Endothelial cell of umbilical vein (primary cell): Measurements from ENCODE around the gene LBX2. TPM values are rescaled to one million over a fixed set of nuclear protein-coding genes. Genes with fewer than 3 reads are reported as not detected.

Experiments used
- BruUV-seq: library from RNA; stranded (reverse); fragments of 400-500 nt; replicated peaks from 2 replicates; lab custom pipeline; 2021; lab: Mats Ljungman, UMichigan
- CTCF ChIA-PET: fragments of 300-600, 350-600 bp; sonication (Branson Sonifier 250); formaldehyde crosslinking; loops from one replicate; lab custom pipeline; 2021; ENCODE audit warnings: antibody characterized with exemption, inconsistent platforms; lab: Charles Lee
- POLR2A ChIA-PET: fragments of 300-600, 350-600 bp; sonication (Branson Sonifier 250); formaldehyde crosslinking; loops from one replicate; lab custom pipeline; 2021; ENCODE audit warnings: antibody characterized with exemption, inconsistent platforms; lab: Charles Lee
- DNase-seq: peaks from one replicate; pipeline ENCODE4 v3.0.0-alpha.2; 2011; ENCODE audit warnings: low read depth, low spot score
- FAIRE-seq: peaks from 2 replicates; lab custom pipeline; 2011; peaks lifted over from hg19 to GRCh38; lab: Jason Lieb, UNC
- H2AFZ ChIP-seq: 2 replicates; pipeline ENCODE4 v1.6.0; 2012; ENCODE audit warnings: low read depth, low read length, control low read depth, inconsistent platforms
- H3K27ac ChIP-seq: 2 replicates; pipeline ENCODE4 v1.5.1; 2011; ENCODE audit warnings: low read depth, mild to moderate bottlenecking, control low read depth, low read length, moderate library complexity; ENCODE audit not compliant: insufficient read depth
- H3K27me3 ChIP-seq, 2 experiments: 2 replicates each; pipeline versions ENCODE4 v1.6.0 to v1.6.1; 2011; ENCODE audit warnings: low read length in 2 of 2, mixed read lengths in 1 of 2; ENCODE audit not compliant: control insufficient read depth in 2 of 2, insufficient read depth in 2 of 2
- H3K36me3 ChIP-seq, 2 experiments: 2 replicates in 1 of 2; 3 replicates in 1 of 2; pipeline ENCODE4 v1.5.1; 2011; ENCODE audit warnings: low read length in 2 of 2, mild to moderate bottlenecking in 1 of 2, moderate library complexity in 1 of 2; ENCODE audit not compliant: control insufficient read depth in 2 of 2, insufficient read depth in 2 of 2; ENCODE audit errors: extremely low read depth in 1 of 2
- H3K4me1 ChIP-seq: 3 replicates; pipeline ENCODE4 v1.5.1; 2011; ENCODE audit warnings: mild to moderate bottlenecking, low read length; ENCODE audit not compliant: control insufficient read depth, insufficient read depth; ENCODE audit errors: extremely low read depth
- H3K4me2 ChIP-seq: 2 replicates; pipeline ENCODE4 v1.6.1; 2011; ENCODE audit warnings: low read length, control low read depth, mixed read lengths; ENCODE audit not compliant: insufficient read depth
- H3K4me3 ChIP-seq, 3 experiments: fragments of 200-600 bp in 1 of 3; sonication (generic), shearing (Covaris generic) in 1 of 3; replicated peaks in 1 of 3; 2 replicates each; pipeline ENCODE4 v1.5.1; 2011 to 2016; ENCODE audit warnings: control low read depth in 3 of 3, low read length in 3 of 3, mild to moderate bottlenecking in 2 of 3, inconsistent platforms in 1 of 3, low read depth in 1 of 3, moderate library complexity in 1 of 3; ENCODE audit not compliant: insufficient read depth in 1 of 3
- H3K79me2 ChIP-seq: 2 replicates; pipeline ENCODE4 v1.6.0; 2012; ENCODE audit warnings: low read length, inconsistent platforms; ENCODE audit not compliant: control insufficient read depth, insufficient read depth
- H3K9ac ChIP-seq: replicated peaks from 2 replicates; pipeline ENCODE3; 2011; ENCODE audit warnings: low read length, control low read depth; ENCODE audit not compliant: insufficient read depth; ENCODE audit errors: extremely low read depth
- H3K9me1 ChIP-seq: replicated peaks from 3 replicates; pipeline ENCODE4 v1.6.0; 2011; ENCODE audit warnings: mild to moderate bottlenecking, low read length; ENCODE audit not compliant: control insufficient read depth, insufficient read depth; ENCODE audit errors: extremely low read depth
- H3K9me3 ChIP-seq: replicated peaks from 2 replicates; pipeline ENCODE4 v1.5.1; 2012; ENCODE audit warnings: low read length, inconsistent platforms; ENCODE audit not compliant: control insufficient read depth, insufficient read depth
- H4K20me1 ChIP-seq: replicated peaks from 2 replicates; pipeline ENCODE3; 2011; ENCODE audit warnings: mild to moderate bottlenecking, low read length; ENCODE audit not compliant: control insufficient read depth, insufficient read depth; ENCODE audit errors: extremely low read depth
- CTCF ChIP-seq, 2 donors: IDR thresholded peaks; 1 replicate in 1 of 2; 2 replicates in 1 of 2; pipeline ENCODE4 v1.5.1; 2011; ENCODE audit warnings: low read length in 2 of 2, mild to moderate bottlenecking in 2 of 2, moderate library complexity in 2 of 2, control low read depth in 1 of 2, inconsistent platforms in 1 of 2, low read depth in 1 of 2; ENCODE audit not compliant: insufficient read depth in 1 of 2; ENCODE audit errors: extremely low read depth in 1 of 2
- MYC ChIP-seq: IDR thresholded peaks from one replicate; pipeline ENCODE4 v1.6.1; 2011; ENCODE audit warnings: mild to moderate bottlenecking, low read depth, low read length
- POLR2A ChIP-seq: IDR thresholded peaks from 2 replicates; pipeline ENCODE4 v1.6.1; 2012; ENCODE audit warnings: low read depth, mild to moderate bottlenecking, control low read depth, low read length
- dilution Hi-C: fragments of 300-500 bp; cut with MboI; formaldehyde crosslinking; loops from one replicate; pipeline ENCODE4 v1.15.0; 2019; ENCODE audit warnings: low sequenced_read_pairs; ENCODE audit not compliant: extremely low pct_ligation_motif_present
- intact Hi-C: fragments of 100-400 bp; cut with micrococcal nuclease; formaldehyde crosslinking; loops from one replicate; pipeline ENCODE4 v1.10.0; 2022
- polyA plus RNA-seq, 4 experiments: library from polyadenylated mRNA; depleted of rRNA in 3 of 4; stranded (reverse) in 3 of 4; unstranded in 1 of 4; fragments of >200 nt; gene quantifications; 2 replicates each; pipeline versions ENCODE4 v1.2.1 to v1.2.3, GENCODE V29; 2011 to 2012; ENCODE audit warnings: missing spikeins in 1 of 4
- total RNA-seq: library from RNA; stranded (reverse); gene quantifications from 2 replicates; pipeline ENCODE4 v1.2.3, GENCODE V29; 2021

LBX2 gene
- total and polyA plus RNA-seq, 2 donors (not counting 3 experiments of a cell fraction or from before 2014, with no cell fraction given), result 2.8 to 3.8 TPM

- no TSS peak for BruUV-seq
- FAIRE-seq (peak; percentile 63), DNase-seq (no peak)
- Histone ChIP-seq H3K27ac (peak overlapping the region; percentile 59), H3K9me3 (no peaks in the 10 kb centered on the region), H3K4me3 (peak overlapping the region; percentile 44 to 55 (median 50)), H2AFZ (peak overlapping the region; percentile 41), H3K4me1 (peaks cover 41% of the 10 kb centered on the region), H3K9ac (peak overlapping the region; percentile 46), H4K20me1 (no peaks in the 10 kb centered on the region), H3K4me2 (peak overlapping the region; percentile 62), H3K27me3 (peaks cover 23 to 35% of the 10 kb centered on the region in 2 experiments), H3K9me1 (no peaks in the 10 kb centered on the region), H3K36me3 (peaks cover 0 to 4% of the 10 kb centered on the region in 2 experiments), H3K79me2 (peaks cover 4% of the 10 kb centered on the region)
- dilution Hi-C loops (no loop called here), intact Hi-C loops (loop anchor here (5.0 kb wide), 1 partner anchor 150 kb away; the partner anchor contains the start of gene SEMA4F)
- CTCF ChIA-PET, result no interaction called here
- TF ChIP-seq POLR2A, result no peak
- no peak for TF ChIP-seq CTCF (IDR thresholded peaks at IDR 0.05; ENCODE audit: extremely low read depth in 1 of 2, insufficient read depth in 1 of 2, low read depth in 1 of 2, low read length in 2 of 2)
- TF ChIP-seq MYC, result no peak
- POLR2A ChIA-PET, result interaction anchor here (0.6 kb wide), 1 partner anchor 35 kb away, joined by 9 read pairs; no protein-coding TSS in a partner anchor
These were observed 2.8 kb upstream of the LBX2 start for GRCh38 chr2:74502147-74502719.
